GM12878 (cell line): ENCODE measurements around the gene PIK3R2. TPM values are rescaled to one million over a fixed set of nuclear protein-coding genes. Genes with fewer than 3 reads are reported as not detected.

Experiments used
- ATAC-seq: fragments of 200-7000 bp; cut with Tn5 transposase; 3 replicates; pipeline ENCODE4 v1.9.1; 2020; ENCODE audit warnings: mild to moderate bottlenecking, moderate library complexity
- BruUV-seq: library from RNA; stranded (reverse); fragments of 400-500 nt; replicated peaks from 2 replicates; lab custom pipeline; 2021; lab: Mats Ljungman, UMichigan
- CTCF ChIA-PET: fragments of 300-600 bp; sonication (Branson Sonifier 250); formaldehyde crosslinking; extraction: SDS; loops from one replicate; lab custom pipeline; 2021; ENCODE audit warnings: inconsistent platforms; lab: Yijun Ruan, JAX
- POLR2A ChIA-PET: fragments of 350-600 bp; formaldehyde crosslinking; extraction: SDS; loops from one replicate; lab custom pipeline; 2021; ENCODE audit warnings: inconsistent platforms; lab: Charles Lee
- RAD21 ChIA-PET: fragments of 300-600 bp; sonication (Branson Sonifier 250); formaldehyde crosslinking; loops from one replicate; lab custom pipeline; 2023; ENCODE audit warnings: antibody characterized with exemption; ENCODE audit not compliant: unreplicated experiment; lab: Charles Lee
- SMC1A ChIA-PET: fragments of 300-600 bp; sonication (Branson Sonifier 250); formaldehyde crosslinking; loops from one replicate; lab custom pipeline; 2023; ENCODE audit not compliant: unreplicated experiment, uncharacterized antibody; lab: Charles Lee
- DNase-seq: peaks from one replicate; pipeline ENCODE4 v3.0.0-alpha.2; 2011; ENCODE audit warnings: low read depth, low spot score
- FAIRE-seq: peaks from 3 replicates; lab custom pipeline; 2011; peaks lifted over from hg19 to GRCh38; lab: Jason Lieb, UNC
- H2AFZ ChIP-seq: 2 replicates; pipeline ENCODE4 v1.6.0; 2011; ENCODE audit warnings: low read depth, low read length, control low read depth; ENCODE audit not compliant: control insufficient read depth
- H3K27ac ChIP-seq: 2 replicates; pipeline ENCODE4 v1.5.1; 2011; ENCODE audit warnings: control low read depth; ENCODE audit not compliant: control insufficient read depth, insufficient read depth
- H3K27me3 ChIP-seq, 2 experiments: replicated peaks in 1 of 2; 2 replicates each; pipeline versions ENCODE4 v1.6.0 to v1.6.1; 2011; ENCODE audit warnings: low read length in 1 of 2; ENCODE audit not compliant: control insufficient read depth in 2 of 2, insufficient read depth in 2 of 2
- H3K36me3 ChIP-seq, 2 experiments: 2 replicates each; pipeline ENCODE4 v1.5.1; 2011; ENCODE audit warnings: low read length in 1 of 2; ENCODE audit not compliant: control insufficient read depth in 2 of 2, insufficient read depth in 2 of 2
- H3K4me1 ChIP-seq: 2 replicates; pipeline ENCODE4 v1.6.1; 2011; ENCODE audit warnings: mild to moderate bottlenecking, low read length, moderate library complexity, mixed read lengths; ENCODE audit not compliant: control insufficient read depth, insufficient read depth
- H3K4me2 ChIP-seq: 2 replicates; pipeline ENCODE4 v1.6.0; 2011; ENCODE audit warnings: control low read depth; ENCODE audit not compliant: control insufficient read depth, insufficient read depth
- H3K4me3 ChIP-seq: fragments of 200-600 bp; sonication (generic); 2 replicates; pipeline ENCODE4 v1.5.1; 2016
- H3K79me2 ChIP-seq: 2 replicates; pipeline ENCODE4 v1.6.0; 2011; ENCODE audit warnings: low read length; ENCODE audit not compliant: control insufficient read depth, insufficient read depth
- H3K9ac ChIP-seq: 2 replicates; pipeline ENCODE4 v1.8.0; 2011; ENCODE audit warnings: low read length, control low read depth, mixed read lengths; ENCODE audit not compliant: control insufficient read depth, insufficient read depth
- H3K9me3 ChIP-seq: replicated peaks from 3 replicates; pipeline ENCODE4 v1.5.1; 2011; ENCODE audit warnings: mild to moderate bottlenecking, low read length; ENCODE audit not compliant: control insufficient read depth, insufficient read depth
- H4K20me1 ChIP-seq: 2 replicates; pipeline ENCODE4 v1.6.0; 2011; ENCODE audit not compliant: control insufficient read depth, insufficient read depth
- ASH2L ChIP-seq: fragments of 300-600, 200-600 bp; sonication (generic); IDR thresholded peaks from 2 replicates; pipeline ENCODE4 v1.6.1; 2017; ENCODE audit warnings: low read depth, mild to moderate bottlenecking, borderline replicate concordance
- BMI1 ChIP-seq: fragments of 450-650 bp; IDR thresholded peaks from 2 replicates; pipeline ENCODE4 v1.6.1; 2016; ENCODE audit warnings: mild to moderate bottlenecking, moderate library complexity, borderline replicate concordance
- CUX1 ChIP-seq: IDR thresholded peaks from 2 replicates; pipeline ENCODE4 v1.6.1; 2012; ENCODE audit warnings: improper control_type of control experiment, low read depth, low read length; ENCODE audit not compliant: insufficient replicate concordance
- POLR2AphosphoS2 ChIP-seq: IDR thresholded peaks from 2 replicates; pipeline ENCODE4 v1.6.1; 2011; ENCODE audit warnings: low read depth, mild to moderate bottlenecking, low read length, improper control_type of control experiment, moderate library complexity
- RAD51 ChIP-seq: fragments of 450-650 bp; IDR thresholded peaks from 2 replicates; pipeline ENCODE4 v1.6.1; 2016; ENCODE audit warnings: moderate library complexity, mild to moderate bottlenecking, inconsistent platforms
- SMAD1 ChIP-seq: fragments of 450-650 bp; IDR thresholded peaks from 2 replicates; pipeline ENCODE4 v1.6.1; 2018; ENCODE audit warnings: mild to moderate bottlenecking, low read depth; ENCODE audit not compliant: partially characterized antibody
- ZBTB40 ChIP-seq: fragments of 450-650 bp; IDR thresholded peaks from 2 replicates; pipeline ENCODE4 v1.6.1; 2016; ENCODE audit warnings: mild to moderate bottlenecking, moderate library complexity, borderline replicate concordance
- WGBS: methylation state at CpG from one replicate; pipeline ENCODE4 v1.1.6; 2016; ENCODE audit warnings: low lambda C conversion rate; ENCODE audit not compliant: insufficient replicate concordance, insufficient coverage; ENCODE audit errors: missing lambda C conversion rate; 5-methylcytosine and 5-hydroxymethylcytosine counted together
- in situ Hi-C: fragments of 300-500 bp; cut with MboI; formaldehyde crosslinking; loops from 9 replicates; pipeline ENCODE4 v1.14.3; 2018; ENCODE audit warnings: mixed read lengths
- intact Hi-C: fragments of 100-400 bp; cut with micrococcal nuclease; formaldehyde crosslinking; loops from one replicate; pipeline ENCODE4 v1.14.2; 2022; ENCODE audit not compliant: unreplicated experiment
- polyA plus RNA-seq, 11 experiments: library from polyadenylated mRNA; depleted of rRNA in 4 of 11; unstranded in 6 of 11; stranded (reverse) in 5 of 11; fragments of >200 nt; fragmentation: Nextera tagmentation in 4 of 11; fragmentation: Illumina TruSeq in 1 of 11; extraction: Ambion mirVana in 4 of 11; extraction: Trizol in 1 of 11; gene quantifications; 1 replicate in 1 of 11; 2 replicates in 10 of 11; pipeline versions ENCODE4 v1.2.1 to v1.2.3, GENCODE V29; 2011 to 2016; ENCODE audit warnings: inconsistent platforms in 2 of 11, missing spikeins in 2 of 11, low read depth in 1 of 11
- total RNA-seq, 4 experiments: library from RNA; depleted of rRNA in 3 of 4; stranded (reverse); fragments of >200 nt in 3 of 4; fragmentation: Illumina TruSeq in 1 of 4; extraction: Trizol in 1 of 4; gene quantifications; 2 replicates each; pipeline versions ENCODE4 v1.2.1 to v1.2.3, GENCODE V29; 2013 to 2021

PIK3R2 gene
- total and polyA plus RNA-seq, 10 of the 15 experiments (the other 5 are each of a cell fraction or from before 2014, with no cell fraction given), result 0.26 to 22.6 (median 2.5) TPM

- H3K36me3 ChIP-seq, result no peaks in the 10 kb centered on the region
- H3K9me3 ChIP-seq, result no peaks in the 10 kb centered on the region
- no TSS peak for BruUV-seq
- FAIRE-seq, result no peak
- no peaks in the 10 kb centered on the region for H3K4me1 ChIP-seq
- no peaks in the 10 kb centered on the region for H3K79me2 ChIP-seq
- no peak overlapping the region for H3K4me3 ChIP-seq
- peaks cover 0 to 4% of the 10 kb centered on the region in 2 experiments; a peak in 2 of 4 replicates for H3K27me3 ChIP-seq
- H4K20me1 ChIP-seq, result no peaks in the 10 kb centered on the region
- 84% methylated on average over 8 of the region's 8 CpGs for WGBS
- CTCF ChIA-PET, result interaction anchor here (0.9 kb wide), 1 partner anchor 35 kb away, joined by 5 read pairs; no protein-coding TSS in a partner anchor
- in situ Hi-C loops, result no loop called here
- ATAC-seq, result no peak
- intact Hi-C loops, result no loop called here
- no peak overlapping the region for H3K27ac ChIP-seq
- no peak for DNase-seq
- SMC1A ChIA-PET, result no interaction called here
- TF ChIP-seq ZBTB40, result no peak
- TF ChIP-seq CUX1, result no peak
- TF ChIP-seq POLR2AphosphoS2, result no peak
- no peak for TF ChIP-seq ASH2L
- TF ChIP-seq SMAD1, result no peak
- no peak for TF ChIP-seq BMI1
- TF ChIP-seq RAD51, result no peak
- H3K4me2 ChIP-seq, result no peak overlapping the region
- H3K9ac ChIP-seq, result no peak overlapping the region
- RAD21 ChIA-PET, result interaction anchor here (0.7 kb wide), 1 partner anchor 37 kb away, joined by 3 read pairs; no protein-coding TSS in a partner anchor
- H2AFZ ChIP-seq, result no peak overlapping the region
- POLR2A ChIA-PET, result interaction anchor here (0.5 to 0.6 kb wide), 2 partner anchors 29 to 161 kb away, joined by 4 read pairs; no protein-coding TSS in a partner anchor
Measured at GRCh38 chr19:18216789-18217188, 63.8 kb downstream of the PIK3R2 start.
